H9 (cell line): ENCODE data around the gene PNLDC1. TPM values are rescaled to one million over a fixed set of nuclear protein-coding genes. Genes with fewer than 3 reads are reported as not detected.
A peak's percentile ranks its signal among the peaks of the same experiment; 100 is the strongest.

Source experiments
- DNase-seq: peaks from one replicate; pipeline ENCODE4 v3.0.0-alpha.2; 2017
- H2AFZ ChIP-seq: one replicate; pipeline ENCODE4 v1.6.1; 2013; ENCODE audit warnings: mild to moderate bottlenecking, low read length, control low read depth, moderate library complexity
- H2AK5ac ChIP-seq: 2 replicates; pipeline ENCODE4 v1.6.1; 2013; ENCODE audit warnings: low read length, control low read depth, mixed read lengths; ENCODE audit not compliant: insufficient read length
- H2BK120ac ChIP-seq: one replicate; pipeline ENCODE4 v1.6.1; 2013; ENCODE audit warnings: low read depth, mild to moderate bottlenecking, low read length, control low read depth, inconsistent platforms; ENCODE audit not compliant: poor library complexity, severe bottlenecking
- H2BK12ac ChIP-seq: 2 replicates; pipeline ENCODE4 v1.6.1; 2013; ENCODE audit warnings: low read length, control low read depth, mixed read lengths, low read depth; ENCODE audit not compliant: insufficient read length
- H2BK15ac ChIP-seq: 2 replicates; pipeline ENCODE4 v1.6.1; 2013; ENCODE audit warnings: low read depth, low read length, control low read depth
- H2BK20ac ChIP-seq: one replicate; pipeline ENCODE4 v1.6.1; 2013; ENCODE audit warnings: low read depth, mild to moderate bottlenecking, low read length, control low read depth, inconsistent platforms; ENCODE audit not compliant: poor library complexity, severe bottlenecking
- H2BK5ac ChIP-seq: 2 replicates; pipeline ENCODE4 v1.6.1; 2013; ENCODE audit warnings: low read length, control low read depth, mixed read lengths; ENCODE audit not compliant: insufficient read length
- H3K14ac ChIP-seq: 2 replicates; pipeline ENCODE4 v1.6.1; 2013; ENCODE audit warnings: low read length, control low read depth; ENCODE audit not compliant: insufficient read depth
- H3K18ac ChIP-seq: 2 replicates; pipeline ENCODE4 v1.6.1; 2013; ENCODE audit warnings: low read depth, mild to moderate bottlenecking, mixed read lengths, low read length, control low read depth; ENCODE audit not compliant: insufficient read length
- H3K23ac ChIP-seq: 2 replicates; pipeline ENCODE4 v1.6.1; 2013; ENCODE audit warnings: low read length, control low read depth, mixed read lengths, low read depth; ENCODE audit not compliant: insufficient read length
- H3K23me2 ChIP-seq: 2 replicates; pipeline ENCODE4 v1.6.1; 2013; ENCODE audit warnings: low read depth, mild to moderate bottlenecking, mixed read lengths, low read length, control low read depth; ENCODE audit not compliant: insufficient read length, poor library complexity, severe bottlenecking
- H3K27ac ChIP-seq: 2 replicates; pipeline ENCODE4 v1.5.1; 2013; ENCODE audit warnings: low read length, control low read depth, mixed read lengths, low read depth; ENCODE audit not compliant: insufficient read length
- H3K27me3 ChIP-seq: 2 replicates; pipeline ENCODE4 v1.6.1; 2013; ENCODE audit warnings: low read length, control low read depth, inconsistent platforms; ENCODE audit not compliant: insufficient read depth
- H3K4ac ChIP-seq: 2 replicates; pipeline ENCODE4 v1.6.1; 2013; ENCODE audit warnings: low read depth, mild to moderate bottlenecking, control low read depth, inconsistent platforms, low read length, moderate library complexity
- H3K4me1 ChIP-seq: 2 replicates; pipeline ENCODE4 v1.6.1; 2013; ENCODE audit warnings: low read length, control low read depth, inconsistent platforms; ENCODE audit not compliant: insufficient read depth
- H3K4me2 ChIP-seq: 2 replicates; pipeline ENCODE4 v1.6.1; 2013; ENCODE audit warnings: low read length, control low read depth, mixed read lengths; ENCODE audit not compliant: insufficient read length, insufficient read depth
- H3K56ac ChIP-seq: 2 replicates; pipeline ENCODE4 v1.6.1; 2013; ENCODE audit warnings: low read depth, mild to moderate bottlenecking, mixed read lengths, low read length, control low read depth; ENCODE audit not compliant: insufficient read length
- H3K79me1 ChIP-seq: 2 replicates; pipeline ENCODE4 v1.6.1; 2013; ENCODE audit warnings: low read depth, mild to moderate bottlenecking, moderate library complexity, low read length, control low read depth, inconsistent platforms; ENCODE audit not compliant: insufficient read depth, poor library complexity, severe bottlenecking
- H3K79me2 ChIP-seq: 2 replicates; pipeline ENCODE4 v1.6.1; 2013; ENCODE audit warnings: low read length, control low read depth, inconsistent platforms; ENCODE audit not compliant: insufficient read depth
- H3K9ac ChIP-seq: 2 replicates; pipeline ENCODE4 v1.6.1; 2013; ENCODE audit warnings: low read length, control low read depth, mixed read lengths; ENCODE audit not compliant: insufficient read length; ENCODE audit errors: extremely low read depth
- H3K9me3 ChIP-seq: one replicate; pipeline ENCODE4 v1.6.1; 2013; ENCODE audit warnings: low read depth, low read length, inconsistent platforms; ENCODE audit not compliant: control insufficient read depth
- H3T11ph ChIP-seq: one replicate; pipeline ENCODE4 v1.6.1; 2013; ENCODE audit warnings: mild to moderate bottlenecking, low read length, control low read depth, inconsistent platforms
- H4K20me1 ChIP-seq: one replicate; pipeline ENCODE4 v1.6.1; 2013; ENCODE audit not compliant: control insufficient read depth, insufficient read length, insufficient read depth
- H4K5ac ChIP-seq: 2 replicates; pipeline ENCODE4 v1.6.1; 2013; ENCODE audit warnings: low read depth, mild to moderate bottlenecking, mixed read lengths, low read length, control low read depth; ENCODE audit not compliant: insufficient read length
- H4K8ac ChIP-seq: replicated peaks from 2 replicates; pipeline ENCODE4 v1.6.1; 2013; ENCODE audit warnings: low read length, control low read depth, mixed read lengths, low read depth; ENCODE audit not compliant: insufficient read length
- H4K91ac ChIP-seq: 2 replicates; pipeline ENCODE4 v1.6.1; 2013; ENCODE audit warnings: low read depth, mild to moderate bottlenecking, moderate library complexity, mixed read lengths, low read length, control low read depth; ENCODE audit not compliant: insufficient read length
- H3K27ac Mint-ChIP-seq, 3 experiments: 2 replicates in 2 of 3; 3 replicates in 1 of 3; pipeline ENCODE4 v1.8.0; 2020 to 2021; ENCODE audit warnings: mixed read lengths in 3 of 3, mild to moderate bottlenecking in 1 of 3, moderate library complexity in 1 of 3
- H3K27me3 Mint-ChIP-seq: 2 replicates; pipeline ENCODE4 v1.8.0; 2021; ENCODE audit warnings: low read depth, mild to moderate bottlenecking, moderate library complexity, mixed read lengths
- H3K36me3 Mint-ChIP-seq, 3 experiments: 2 replicates in 2 of 3; 3 replicates in 1 of 3; pipeline ENCODE4 v1.8.0; 2020 to 2021; ENCODE audit warnings: low read depth in 3 of 3, mixed read lengths in 3 of 3; ENCODE audit not compliant: insufficient read depth in 1 of 3
- H3K4me1 Mint-ChIP-seq, 2 experiments: 2 replicates each; pipeline ENCODE4 v1.8.0; 2020; ENCODE audit warnings: mixed read lengths in 2 of 2
- H3K4me3 Mint-ChIP-seq, 2 experiments: 2 replicates in 1 of 2; 3 replicates in 1 of 2; pipeline ENCODE4 v1.8.0; 2020 to 2021; ENCODE audit warnings: mild to moderate bottlenecking in 2 of 2, mixed read lengths in 2 of 2, moderate library complexity in 1 of 2
- H3K9me3 Mint-ChIP-seq, 2 experiments: 2 replicates in 1 of 2; 3 replicates in 1 of 2; pipeline ENCODE4 v1.8.0; 2020; ENCODE audit warnings: mild to moderate bottlenecking in 2 of 2, mixed read lengths in 2 of 2, moderate library complexity in 1 of 2
- WGBS: extraction: QIAGEN DNeasy Blood & Tissue Kit; methylation state at CpG from one replicate; pipeline ENCODE4 v1.1.7; 2013; ENCODE audit warnings: missing lambda C conversion rate, low lambda C conversion rate, mixed read lengths; ENCODE audit not compliant: insufficient read length; ENCODE audit errors: extremely low coverage; 5-methylcytosine and 5-hydroxymethylcytosine counted together
- total RNA-seq: library from RNA; stranded (reverse); gene quantifications from 2 replicates; pipeline ENCODE4 v1.2.1, GENCODE V29; 2021
- TF ChIP-seq, protein P1 (sequence below): fragments of 200-600 bp; sonication (generic); conservative IDR thresholded peaks from 3 replicates; pipeline ENCODE4 v1.8.0; 2021; ENCODE audit warnings: antibody characterized with exemption, mild to moderate bottlenecking

PNLDC1 gene
- total RNA-seq, 1 experiment from 2014 or later = not detected

DNA sequence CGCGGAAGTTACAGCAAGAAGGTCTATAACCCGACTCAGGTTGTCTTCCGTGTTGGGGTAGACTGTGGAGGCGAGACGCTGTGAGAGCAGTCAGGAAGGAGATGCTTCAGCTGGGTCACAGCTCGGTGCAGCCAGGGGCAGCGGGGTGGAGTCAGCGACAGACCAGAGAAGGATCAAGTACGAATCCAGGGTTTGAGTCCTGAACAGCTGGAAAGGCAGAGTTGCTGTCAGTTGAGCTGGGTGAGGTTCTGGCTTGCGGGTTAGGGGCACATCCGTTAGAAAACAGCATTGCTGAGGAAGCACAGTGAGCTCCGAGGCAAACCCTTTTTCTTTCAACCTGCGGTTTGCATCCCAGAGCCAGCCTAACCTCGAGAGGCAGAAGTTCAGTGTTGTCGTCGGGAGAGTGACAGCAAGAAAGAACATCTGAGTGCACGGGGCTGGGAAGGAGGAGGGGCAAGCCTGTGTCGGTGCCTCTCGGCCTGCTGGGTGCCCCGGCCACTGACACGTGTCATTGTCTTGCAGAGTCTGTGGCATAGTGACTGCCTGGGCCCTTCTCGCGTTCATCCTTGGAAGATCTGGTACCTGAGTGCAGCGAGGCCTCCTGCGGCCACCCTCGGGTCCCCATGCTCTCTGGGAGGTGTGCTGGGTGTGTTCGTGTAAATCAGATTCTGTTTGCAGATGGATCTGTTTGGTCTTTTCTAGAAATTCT lies 20.0 kb downstream of the PNLDC1 start:
- Histone ChIP-seq H2AFZ (no peak overlapping the region), H4K91ac (no peak overlapping the region), H4K8ac (no peak overlapping the region), H3K9ac (no peak overlapping the region), H3K79me1 (no peaks in the 10 kb centered on the region), H3K23me2 (no peaks in the 10 kb centered on the region), H3K4me1 (no peaks in the 10 kb centered on the region), H3K9me3 (no peaks in the 10 kb centered on the region), H2BK120ac (no peak overlapping the region), H3K79me2 (no peaks in the 10 kb centered on the region), H3T11ph (no peak overlapping the region), H3K27me3 (no peaks in the 10 kb centered on the region), H3K14ac (0 out of 2 replicates have a peak overlapping the region, but pooled peaks have one; percentile 4), H3K4ac (no peak overlapping the region), H3K56ac (no peak overlapping the region), H4K20me1 (no peaks in the 10 kb centered on the region), H3K27ac (no peak overlapping the region), H3K18ac (no peak overlapping the region), H2BK20ac (no peak overlapping the region), H4K5ac (no peak overlapping the region), H3K4me2 (no peak overlapping the region), H2AK5ac (no peak overlapping the region), H2BK15ac (no peak overlapping the region), H2BK12ac (no peak overlapping the region), H3K23ac (no peak overlapping the region), H2BK5ac (no peak overlapping the region)
- no peaks in the 10 kb centered on the region; a peak in 1 of 7 replicates for H3K36me3 Mint-ChIP-seq
- H3K27ac Mint-ChIP-seq = peak overlapping the region in 1 of 3 experiments; percentile 59; a peak in 2 of 7 replicates
- peak; percentile 57 for DNase-seq
- TF ChIP-seq, protein P1, sequence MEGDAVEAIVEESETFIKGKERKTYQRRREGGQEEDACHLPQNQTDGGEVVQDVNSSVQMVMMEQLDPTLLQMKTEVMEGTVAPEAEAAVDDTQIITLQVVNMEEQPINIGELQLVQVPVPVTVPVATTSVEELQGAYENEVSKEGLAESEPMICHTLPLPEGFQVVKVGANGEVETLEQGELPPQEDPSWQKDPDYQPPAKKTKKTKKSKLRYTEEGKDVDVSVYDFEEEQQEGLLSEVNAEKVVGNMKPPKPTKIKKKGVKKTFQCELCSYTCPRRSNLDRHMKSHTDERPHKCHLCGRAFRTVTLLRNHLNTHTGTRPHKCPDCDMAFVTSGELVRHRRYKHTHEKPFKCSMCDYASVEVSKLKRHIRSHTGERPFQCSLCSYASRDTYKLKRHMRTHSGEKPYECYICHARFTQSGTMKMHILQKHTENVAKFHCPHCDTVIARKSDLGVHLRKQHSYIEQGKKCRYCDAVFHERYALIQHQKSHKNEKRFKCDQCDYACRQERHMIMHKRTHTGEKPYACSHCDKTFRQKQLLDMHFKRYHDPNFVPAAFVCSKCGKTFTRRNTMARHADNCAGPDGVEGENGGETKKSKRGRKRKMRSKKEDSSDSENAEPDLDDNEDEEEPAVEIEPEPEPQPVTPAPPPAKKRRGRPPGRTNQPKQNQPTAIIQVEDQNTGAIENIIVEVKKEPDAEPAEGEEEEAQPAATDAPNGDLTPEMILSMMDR = no peak
- H3K4me3 Mint-ChIP-seq = no peak overlapping the region
- H3K4me1 Mint-ChIP-seq = peaks cover 18 to 26% of the 10 kb centered on the region in 2 experiments
- no peaks in the 10 kb centered on the region for H3K9me3 Mint-ChIP-seq
- no peaks in the 10 kb centered on the region; the same call in none of the 2 replicates for H3K27me3 Mint-ChIP-seq
- no CpG with 5 or more reads among the region's 28 CpGs for WGBS
